ENCODE data around the gene CEACAM7. TPM values are rescaled to one million over a fixed set of nuclear protein-coding genes. Genes with fewer than 3 reads are reported as not detected.
"Not testable (repeated sequence)": the region's sequence is repeated elsewhere in the genome, so short reads cannot be mapped to it uniquely, and the experiment has no call there.

CEACAM7 gene
- total and polyA plus RNA-seq, 2 of the 13 experiments (the other 11 are each of a cell fraction or from before 2014, with no cell fraction given) = not detected

DNA sequence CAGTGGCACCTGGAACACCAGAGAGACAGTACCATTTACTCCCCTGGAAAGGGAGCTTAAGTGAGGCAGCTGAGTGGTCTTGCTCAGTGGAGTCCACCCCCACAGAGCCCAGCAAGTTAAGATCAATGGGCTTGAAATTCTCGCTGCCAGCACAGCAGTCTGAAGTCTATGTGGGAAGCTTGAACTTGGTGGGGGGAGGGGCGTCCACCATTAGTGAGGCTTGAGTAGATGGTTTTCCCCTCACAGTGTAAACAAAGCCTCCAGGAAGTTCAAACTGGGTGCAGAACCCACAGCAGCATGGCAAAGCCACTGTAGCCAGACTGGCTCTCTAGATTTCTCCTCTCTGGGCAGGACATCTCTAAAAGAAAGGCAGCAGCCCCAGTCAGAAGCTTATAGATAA is 30.9 kb downstream of the CEACAM7 start:
- Histone ChIP-seq H3K4me1 (ENCODE audit: insufficient read depth, low read length) (no peaks in the 10 kb centered on the region), H3K4me2 (ENCODE audit: low read depth, low read length) (no peak overlapping the region), H3K27ac (ENCODE audit: extremely low read length, insufficient read depth, low read length) (no peak overlapping the region), H3K4me3 (replicated peaks in 1 of 3; ENCODE audit: insufficient read depth in 1 of 3, low read depth in 2 of 3, low read length in 3 of 3) (no peak overlapping the region), H3K36me3 (replicated peaks in 1 of 2; ENCODE audit: control insufficient read depth in 1 of 2, insufficient read depth in 2 of 2, low read length in 2 of 2) (no peaks in the 10 kb centered on the region), H2AFZ (ENCODE audit: low read length) (no peak overlapping the region), H3K9ac (ENCODE audit: insufficient read depth, low read depth, low read length) (no peak overlapping the region), H3K27me3 (ENCODE audit: control insufficient read depth in 1 of 2, insufficient read depth in 2 of 2, low read length in 2 of 2) (peaks cover 0 to under 1% of the 10 kb centered on the region in 2 experiments; a peak in 1 of 5 replicates), H3K9me3 (ENCODE audit: low read length) (no peaks in the 10 kb centered on the region), H3K79me2 (ENCODE audit: insufficient read depth, low read length) (no peaks in the 10 kb centered on the region), H4K20me1 (ENCODE audit: insufficient read depth, low read length) (no peaks in the 10 kb centered on the region)
- no peak for DNase-seq (ENCODE audit: low spot score)
- FAIRE-seq = no peak
- BruUV-seq (replicated peaks) = no TSS peak
- in situ Hi-C loops (cut with HindIII; ENCODE audit: extremely low pct_ligation_motif_present, low pct_unique_long_range_greater_than_20kb) = no loop called here
- ATAC-seq = no peak
- CTCF ChIA-PET (ENCODE audit: low intra/inter-chr PET ratio, low total read pairs) = no interaction called here
- no CpG with 5 or more reads among the region's 2 CpGs for WGBS (ENCODE audit: low lambda C conversion rate)
- intact Hi-C loops (cut with micrococcal nuclease; ENCODE audit: unreplicated experiment) = no loop called here
- POLR2A ChIA-PET = no interaction called here
- TF ChIP-seq POLR2AphosphoS2 (IDR thresholded peaks at IDR 0.05; ENCODE audit: low read depth, low read length) = no peak
- TF ChIP-seq ZNF292 (CRISPR knock-in tag; IDR thresholded peaks at IDR 0.05; ENCODE audit: borderline replicate concordance, low read depth) = no peak
- no peak for TF ChIP-seq ZNF629 (CRISPR knock-in tag; conservative IDR thresholded peaks at IDR 0.05)
- TF ChIP-seq MLXIP (CRISPR knock-in tag; IDR thresholded peaks at IDR 0.05; ENCODE audit: borderline replicate concordance) = no peak
- TF ChIP-seq, protein P1, sequence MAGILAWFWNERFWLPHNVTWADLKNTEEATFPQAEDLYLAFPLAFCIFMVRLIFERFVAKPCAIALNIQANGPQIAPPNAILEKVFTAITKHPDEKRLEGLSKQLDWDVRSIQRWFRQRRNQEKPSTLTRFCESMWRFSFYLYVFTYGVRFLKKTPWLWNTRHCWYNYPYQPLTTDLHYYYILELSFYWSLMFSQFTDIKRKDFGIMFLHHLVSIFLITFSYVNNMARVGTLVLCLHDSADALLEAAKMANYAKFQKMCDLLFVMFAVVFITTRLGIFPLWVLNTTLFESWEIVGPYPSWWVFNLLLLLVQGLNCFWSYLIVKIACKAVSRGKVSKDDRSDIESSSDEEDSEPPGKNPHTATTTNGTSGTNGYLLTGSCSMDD (CRISPR knock-in tag; IDR thresholded peaks at IDR 0.05) = no peak
- TF ChIP-seq TEAD3 (CRISPR knock-in tag; optimal IDR thresholded peaks at IDR 0.05; ENCODE audit: borderline replicate concordance) = no peak
- no peak for TF ChIP-seq FOXA3 (CRISPR knock-in tag; IDR thresholded peaks at IDR 0.05)
- no peak for TF ChIP-seq SALL1 (CRISPR knock-in tag; IDR thresholded peaks at IDR 0.05)

- CTCF ChIA-PET (ENCODE audit: low intra/inter-chr PET ratio, low total read pairs); H3K4me1 ChIP-seq (ENCODE audit: insufficient read depth, low read length); ATAC-seq: not testable (repeated sequence)
Observed at GRCh38 chr19:41656756-41657155, 31.3 kb downstream of the CEACAM7 start.

More at GRCh38 chr19:41656756-41657155, 31.3 kb downstream of the CEACAM7 start:
- WGBS (ENCODE audit: low lambda C conversion rate) = 0% methylated on average over 1 of the region's 2 CpGs
- BruUV-seq (replicated peaks); POLR2A ChIA-PET; H3K27me3 ChIP-seq (ENCODE audit: control insufficient read depth in 1 of 2, insufficient read depth in 2 of 2, low read length in 2 of 2); H3K9me3 ChIP-seq (ENCODE audit: low read length); in situ Hi-C loops (cut with HindIII; ENCODE audit: extremely low pct_ligation_motif_present, low pct_unique_long_range_greater_than_20kb); H3K36me3 ChIP-seq (replicated peaks in 1 of 2; ENCODE audit: control insufficient read depth in 1 of 2, insufficient read depth in 2 of 2, low read length in 2 of 2); intact Hi-C loops (cut with micrococcal nuclease; ENCODE audit: unreplicated experiment); H3K9ac ChIP-seq (ENCODE audit: insufficient read depth, low read depth, low read length); H3K4me3 ChIP-seq (replicated peaks in 1 of 3; ENCODE audit: insufficient read depth in 1 of 3, low read depth in 2 of 3, low read length in 3 of 3); H3K4me2 ChIP-seq (ENCODE audit: low read depth, low read length); H4K20me1 ChIP-seq (ENCODE audit: insufficient read depth, low read length); H3K79me2 ChIP-seq (ENCODE audit: insufficient read depth, low read length); H2AFZ ChIP-seq (ENCODE audit: low read length); H3K27ac ChIP-seq (ENCODE audit: extremely low read length, insufficient read depth, low read length); FAIRE-seq; DNase-seq (ENCODE audit: low spot score): not testable (repeated sequence)

All from HepG2 (cell line).